ENCODE results near the gene CNTN6.

DNA sequence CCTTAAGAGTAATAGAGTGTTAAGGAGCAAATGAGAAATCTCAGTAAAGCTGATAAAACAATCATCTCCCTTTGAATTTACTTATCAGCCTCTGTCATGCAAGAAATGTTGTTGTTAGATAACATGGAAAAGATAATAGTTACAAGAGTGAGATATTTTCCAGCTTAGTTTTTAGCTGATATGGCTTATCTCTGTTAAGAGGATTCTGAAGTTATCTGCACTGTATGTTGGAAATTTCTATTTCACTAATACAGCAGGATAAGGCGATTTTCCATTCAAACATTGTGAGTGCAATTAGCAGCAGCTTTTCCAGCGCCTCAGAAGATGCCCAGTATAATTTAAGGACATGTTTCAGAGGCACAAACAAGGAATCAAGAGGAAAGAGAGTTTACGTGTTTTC is 262.9 kb downstream of the CNTN6 start:
- no peak for TF ChIP-seq TAF1 (IDR thresholded peaks at IDR 0.05; ENCODE audit: low read depth)
- no peak for TF ChIP-seq EP300 (IDR thresholded peaks at IDR 0.05; ENCODE audit: borderline replicate concordance)
- TF ChIP-seq CEBPB (IDR thresholded peaks at IDR 0.05), result no peak
